ENCODE results near the gene ATP7B.

- TF ChIP-seq GABPA (IDR thresholded peaks at IDR 0.05; ENCODE audit: low read depth) (no peak), CTCF (IDR thresholded peaks at IDR 0.05; ENCODE audit: insufficient read depth, low read length) (no peak), SPI1 (IDR thresholded peaks at IDR 0.05; ENCODE audit: borderline replicate concordance, low read depth) (no peak)
Measured at GRCh38 chr13:51885651-51886050, 125.6 kb downstream of the ATP7B start.
